Stimulated activated CD8-positive, alpha-beta memory T cell treated with anti-CD3 and anti-CD28 coated beads, Interleukin-4, amount 100 ng/mL, for 1 hour (primary cell): ENCODE results near the gene C1QB.

Experiments
- DNase-seq, 2 donors: peaks; one replicate each; pipeline ENCODE4 v3.0.0-alpha.2; 2020; ENCODE audit warnings: low read depth in 2 of 2, low spot score in 1 of 2

Gene C1QB

GRCh38 chr1:22652881-22653316 lies at the start of gene C1QB:
C1QB (plus strand) TSS chr1:22653236; CDS start chr1:22659463, 6,227 bp downstream.
- DNase-seq, result no peak

- DNase-seq, result no peak
These were observed 46.9 kb upstream of the C1QB start for GRCh38 chr1:22606161-22606560.

- DNase-seq, result no peak
These were observed 45.9 kb upstream of the C1QB start for GRCh38 chr1:22607154-22607553.

- DNase-seq, result no peak
These were observed 44.7 kb upstream of the C1QB start for GRCh38 chr1:22608361-22608760.

GRCh38 chr1:22609291-22609690 lies 43.7 kb upstream of the C1QB start:
- no peak for DNase-seq

- DNase-seq, result no peak
These were observed 41.5 kb upstream of the C1QB start for GRCh38 chr1:22611530-22611947.

GRCh38 chr1:22612671-22613571 lies 40.1 kb upstream of the C1QB start:
- DNase-seq, result no peak

GRCh38 chr1:22613572-22613918 lies 39.5 kb upstream of the C1QB start:
- DNase-seq, result no peak

- DNase-seq, result no peak
These were observed 39.1 kb upstream of the C1QB start for GRCh38 chr1:22613951-22614350.

GRCh38 chr1:22615886-22616285 lies 37.1 kb upstream of the C1QB start:
- DNase-seq, result no peak

GRCh38 chr1:22616571-22616970 lies 36.5 kb upstream of the C1QB start:
- no peak for DNase-seq

- DNase-seq, result no peak
These were observed 35.0 kb upstream of the C1QB start for GRCh38 chr1:22618056-22618455.

GRCh38 chr1:22619252-22619651 lies 33.8 kb upstream of the C1QB start:
- no peak for DNase-seq

GRCh38 chr1:22619798-22620197 lies 33.2 kb upstream of the C1QB start:
- no peak for DNase-seq

- no peak for DNase-seq
These were observed 31.3 kb upstream of the C1QB start for GRCh38 chr1:22621761-22622160.

GRCh38 chr1:22625262-22625925 lies 27.6 kb upstream of the C1QB start:
- DNase-seq, result no peak

GRCh38 chr1:22626237-22627157 lies 26.5 kb upstream of the C1QB start:
- no peak for DNase-seq

GRCh38 chr1:22627331-22627730 lies 25.7 kb upstream of the C1QB start:
- DNase-seq, result no peak

GRCh38 chr1:22628698-22629444 lies 24.2 kb upstream of the C1QB start:
- DNase-seq, result no peak

- no peak for DNase-seq
These were observed 23.1 kb upstream of the C1QB start for GRCh38 chr1:22629886-22630285.
